Trophoblast cell (in vitro differentiated cells and primary cell): ENCODE results near the gene MEIG1.
A peak's percentile ranks its signal among the peaks of the same experiment; 100 is the strongest.
"Not testable (repeated sequence)": the region's sequence is repeated elsewhere in the genome, so short reads cannot be mapped to it uniquely, and the experiment has no call there.

Source experiments
- DNase-seq, 2 donors: peaks; one replicate each; pipeline ENCODE4 v3.0.0-alpha.2; 2016
- H2AFZ ChIP-seq: 2 replicates; pipeline ENCODE4 v1.6.1; 2013; ENCODE audit warnings: low read length, moderate library complexity, mild to moderate bottlenecking; ENCODE audit not compliant: insufficient read depth, poor library complexity
- H2AK5ac ChIP-seq: 2 replicates; pipeline ENCODE4 v1.6.1; 2013; ENCODE audit warnings: mild to moderate bottlenecking, low read length
- H2BK120ac ChIP-seq: 2 replicates; pipeline ENCODE4 v1.6.1; 2013; ENCODE audit warnings: low read length, mild to moderate bottlenecking, moderate library complexity; ENCODE audit not compliant: insufficient read depth, poor library complexity
- H2BK12ac ChIP-seq: 2 replicates; pipeline ENCODE4 v1.6.1; 2013; ENCODE audit warnings: mild to moderate bottlenecking, low read length, moderate library complexity
- H2BK5ac ChIP-seq: 2 replicates; pipeline ENCODE4 v1.6.1; 2013; ENCODE audit warnings: low read length, low read depth, moderate library complexity, mild to moderate bottlenecking; ENCODE audit not compliant: poor library complexity
- H3K14ac ChIP-seq: 2 replicates; pipeline ENCODE4 v1.6.1; 2013; ENCODE audit warnings: mild to moderate bottlenecking, low read length
- H3K18ac ChIP-seq: 2 replicates; pipeline ENCODE4 v1.6.1; 2013; ENCODE audit warnings: mild to moderate bottlenecking, low read length
- H3K23ac ChIP-seq: 2 replicates; pipeline ENCODE4 v1.6.1; 2013; ENCODE audit warnings: low read length
- H3K27ac ChIP-seq: 2 replicates; pipeline ENCODE4 v1.5.1; 2013; ENCODE audit warnings: low read depth, mild to moderate bottlenecking, inconsistent platforms, low read length, moderate library complexity
- H3K27me3 ChIP-seq: 2 replicates; pipeline ENCODE4 v1.6.1; 2013; ENCODE audit warnings: inconsistent platforms, mild to moderate bottlenecking, low read length, moderate library complexity; ENCODE audit not compliant: insufficient read depth
- H3K36me3 ChIP-seq, 2 experiments: 1 replicate in 1 of 2; 2 replicates in 1 of 2; pipeline ENCODE4 v1.6.1; 2013; ENCODE audit warnings: low read length in 2 of 2, mild to moderate bottlenecking in 2 of 2, moderate library complexity in 1 of 2; ENCODE audit not compliant: insufficient read depth in 2 of 2, control insufficient read depth in 1 of 2
- H3K4ac ChIP-seq: 2 replicates; pipeline ENCODE4 v1.6.1; 2013; ENCODE audit warnings: low read depth, mild to moderate bottlenecking, low read length, moderate library complexity
- H3K4me1 ChIP-seq, 2 experiments: 1 replicate in 1 of 2; 2 replicates in 1 of 2; pipeline ENCODE4 v1.6.1; 2013; ENCODE audit warnings: low read length in 2 of 2, mild to moderate bottlenecking in 2 of 2, moderate library complexity in 1 of 2; ENCODE audit not compliant: insufficient read depth in 2 of 2, control insufficient read depth in 1 of 2
- H3K4me2 ChIP-seq: 2 replicates; pipeline ENCODE4 v1.6.1; 2013; ENCODE audit warnings: inconsistent platforms, mild to moderate bottlenecking, low read length, moderate library complexity
- H3K4me3 ChIP-seq: 2 replicates; pipeline ENCODE4 v1.5.1; 2013; ENCODE audit warnings: mild to moderate bottlenecking, low read depth, low read length, inconsistent platforms
- H3K79me1 ChIP-seq: one replicate; pipeline ENCODE4 v1.6.1; 2013; ENCODE audit warnings: low read length
- H3K79me2 ChIP-seq: 2 replicates; pipeline ENCODE4 v1.6.1; 2013; ENCODE audit warnings: low read length, mild to moderate bottlenecking; ENCODE audit not compliant: control insufficient read depth, insufficient read depth, poor library complexity
- H3K9ac ChIP-seq: 2 replicates; pipeline ENCODE4 v1.6.1; 2013; ENCODE audit warnings: mild to moderate bottlenecking, low read length
- H3K9me3 ChIP-seq: 2 replicates; pipeline ENCODE4 v1.6.1; 2013; ENCODE audit warnings: low read depth, mild to moderate bottlenecking, control low read depth, inconsistent platforms, low read length; ENCODE audit not compliant: insufficient read depth
- H4K12ac ChIP-seq: 2 replicates; pipeline ENCODE4 v1.6.1; 2013; ENCODE audit warnings: low read depth, mild to moderate bottlenecking, low read length, moderate library complexity
- H4K8ac ChIP-seq: 2 replicates; pipeline ENCODE4 v1.6.1; 2013; ENCODE audit warnings: low read depth, mild to moderate bottlenecking, low read length, moderate library complexity
- H4K91ac ChIP-seq: one replicate; pipeline ENCODE4 v1.6.1; 2013; ENCODE audit warnings: low read depth, mild to moderate bottlenecking, low read length, moderate library complexity
- WGBS: extraction: QIAGEN DNeasy Blood & Tissue Kit; methylation state at CpG from one replicate; pipeline ENCODE4 v1.1.7; 2013; ENCODE audit warnings: missing lambda C conversion rate; ENCODE audit not compliant: insufficient read length, insufficient coverage; ENCODE audit errors: extremely low coverage; 5-methylcytosine and 5-hydroxymethylcytosine counted together

The MEIG1 gene

DNA sequence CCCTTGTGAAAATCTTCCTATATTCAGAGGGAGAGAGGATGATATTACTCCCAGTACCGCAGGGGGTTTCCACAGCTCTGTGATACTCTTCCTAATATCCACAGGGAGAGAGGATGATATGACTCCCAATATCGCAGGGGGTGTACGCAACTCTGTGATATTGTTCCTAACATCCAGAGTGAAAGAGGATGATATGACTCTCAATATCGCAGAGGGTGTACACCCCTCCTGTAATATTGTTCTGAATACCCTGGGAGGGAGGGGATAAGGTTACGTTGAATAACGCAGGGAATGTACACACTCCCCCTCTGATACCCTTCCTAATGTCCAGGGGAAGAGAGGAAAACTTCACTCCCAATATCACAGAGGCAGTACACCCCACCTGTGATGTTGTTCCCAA is 30.4 kb downstream of the MEIG1 start:
- H3K4me1 ChIP-seq = peaks cover 4 to 10% of the 10 kb centered on the region in 2 experiments
- H3K9ac ChIP-seq, H3K4ac ChIP-seq, H2BK5ac ChIP-seq, H2AK5ac ChIP-seq, H4K91ac ChIP-seq, H2BK120ac ChIP-seq, H3K23ac ChIP-seq, H3K36me3 ChIP-seq, H3K79me1 ChIP-seq, H3K18ac ChIP-seq, H4K12ac ChIP-seq, H3K14ac ChIP-seq, H4K8ac ChIP-seq, H3K9me3 ChIP-seq, H3K4me2 ChIP-seq, H2BK12ac ChIP-seq, DNase-seq, H2AFZ ChIP-seq, H3K79me2 ChIP-seq, H3K4me3 ChIP-seq, H3K27ac ChIP-seq, H3K27me3 ChIP-seq: not testable (repeated sequence)
- WGBS = no CpG with 5 or more reads among the region's 6 CpGs

DNA sequence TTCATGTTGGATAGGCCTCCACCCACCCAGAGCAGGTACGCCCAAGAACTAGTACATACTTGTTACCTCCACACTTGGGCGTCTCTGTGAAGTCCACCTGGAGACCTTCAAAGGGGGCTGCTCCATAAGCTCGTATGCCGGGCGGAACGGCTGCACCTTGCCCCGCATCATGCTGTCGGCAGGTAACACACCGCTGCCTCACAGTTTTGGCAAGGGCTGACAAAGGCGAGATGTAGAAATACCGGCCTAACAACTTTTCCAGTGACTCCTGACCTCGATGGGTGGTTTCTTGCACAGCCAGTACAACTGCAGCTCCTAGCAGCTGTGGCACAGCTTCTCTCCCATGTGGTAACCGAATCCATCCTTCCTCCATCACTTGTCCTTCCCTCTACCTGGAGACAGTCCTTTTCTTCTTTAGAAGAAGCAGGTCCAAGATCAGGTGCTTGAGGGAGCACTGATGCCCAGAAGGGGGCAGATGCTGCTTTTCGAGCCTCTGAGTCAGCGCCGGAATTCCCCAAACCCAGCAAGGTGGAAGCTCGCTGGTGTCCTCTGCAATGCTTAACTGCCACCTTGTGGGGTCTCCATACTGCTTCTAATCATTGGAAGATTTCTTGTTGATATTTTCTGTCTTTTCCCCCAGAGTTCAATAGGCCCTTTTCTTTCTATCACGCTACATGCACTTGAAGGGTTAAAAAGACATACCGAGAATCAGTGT is 32.0 kb downstream of the MEIG1 start:
- H2AK5ac ChIP-seq, H2BK120ac ChIP-seq, H3K18ac ChIP-seq, H3K36me3 ChIP-seq, H3K9ac ChIP-seq, H4K12ac ChIP-seq, H3K79me1 ChIP-seq, H4K91ac ChIP-seq, H3K14ac ChIP-seq, H3K23ac ChIP-seq, H2BK12ac ChIP-seq, H2AFZ ChIP-seq, H3K79me2 ChIP-seq, H2BK5ac ChIP-seq, H3K4ac ChIP-seq, H3K9me3 ChIP-seq, H3K4me2 ChIP-seq, H3K4me3 ChIP-seq, H3K27me3 ChIP-seq, H3K27ac ChIP-seq, H4K8ac ChIP-seq: not testable (repeated sequence)
- no CpG with 5 or more reads among the region's 19 CpGs for WGBS
- peak; percentile 22 to 43 for DNase-seq
- peaks cover 4 to 10% of the 10 kb centered on the region in 2 experiments for H3K4me1 ChIP-seq

DNA sequence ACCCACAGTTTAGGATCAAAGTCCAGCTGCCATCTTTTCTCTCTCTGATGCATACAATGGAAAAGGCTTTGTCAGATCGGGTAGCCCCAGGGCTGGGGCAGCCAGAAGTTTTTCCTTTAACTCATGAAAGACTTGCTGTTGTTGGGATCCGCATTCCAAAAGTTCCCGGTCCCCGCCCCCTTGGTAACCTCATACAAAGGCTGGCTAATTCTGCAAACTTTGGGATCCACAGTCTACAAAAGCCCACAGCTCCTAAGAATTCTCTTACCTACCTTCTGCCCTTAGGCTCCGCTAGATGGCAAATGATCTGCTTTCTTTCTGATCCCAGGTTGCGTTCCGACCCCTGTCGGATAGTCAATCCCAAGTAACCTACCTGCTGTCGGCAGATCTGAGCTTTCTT is 33.1 kb downstream of the MEIG1 start:
- not testable (repeated sequence) for H2BK12ac ChIP-seq, H4K91ac ChIP-seq, H3K18ac ChIP-seq, H3K27me3 ChIP-seq, H3K9ac ChIP-seq, H3K4ac ChIP-seq, H3K4me2 ChIP-seq, H4K8ac ChIP-seq, H3K27ac ChIP-seq, H2AFZ ChIP-seq, H2BK5ac ChIP-seq, H4K12ac ChIP-seq, H3K14ac ChIP-seq, H3K36me3 ChIP-seq, H3K79me1 ChIP-seq, H2BK120ac ChIP-seq, H2AK5ac ChIP-seq, H3K79me2 ChIP-seq, H3K4me3 ChIP-seq, H3K9me3 ChIP-seq, H3K23ac ChIP-seq
- peaks cover 4 to 10% of the 10 kb centered on the region in 2 experiments for H3K4me1 ChIP-seq
- peak in 1 of 2 donors; percentile 15 for DNase-seq
- WGBS = no CpG with 5 or more reads among the region's 9 CpGs

DNA sequence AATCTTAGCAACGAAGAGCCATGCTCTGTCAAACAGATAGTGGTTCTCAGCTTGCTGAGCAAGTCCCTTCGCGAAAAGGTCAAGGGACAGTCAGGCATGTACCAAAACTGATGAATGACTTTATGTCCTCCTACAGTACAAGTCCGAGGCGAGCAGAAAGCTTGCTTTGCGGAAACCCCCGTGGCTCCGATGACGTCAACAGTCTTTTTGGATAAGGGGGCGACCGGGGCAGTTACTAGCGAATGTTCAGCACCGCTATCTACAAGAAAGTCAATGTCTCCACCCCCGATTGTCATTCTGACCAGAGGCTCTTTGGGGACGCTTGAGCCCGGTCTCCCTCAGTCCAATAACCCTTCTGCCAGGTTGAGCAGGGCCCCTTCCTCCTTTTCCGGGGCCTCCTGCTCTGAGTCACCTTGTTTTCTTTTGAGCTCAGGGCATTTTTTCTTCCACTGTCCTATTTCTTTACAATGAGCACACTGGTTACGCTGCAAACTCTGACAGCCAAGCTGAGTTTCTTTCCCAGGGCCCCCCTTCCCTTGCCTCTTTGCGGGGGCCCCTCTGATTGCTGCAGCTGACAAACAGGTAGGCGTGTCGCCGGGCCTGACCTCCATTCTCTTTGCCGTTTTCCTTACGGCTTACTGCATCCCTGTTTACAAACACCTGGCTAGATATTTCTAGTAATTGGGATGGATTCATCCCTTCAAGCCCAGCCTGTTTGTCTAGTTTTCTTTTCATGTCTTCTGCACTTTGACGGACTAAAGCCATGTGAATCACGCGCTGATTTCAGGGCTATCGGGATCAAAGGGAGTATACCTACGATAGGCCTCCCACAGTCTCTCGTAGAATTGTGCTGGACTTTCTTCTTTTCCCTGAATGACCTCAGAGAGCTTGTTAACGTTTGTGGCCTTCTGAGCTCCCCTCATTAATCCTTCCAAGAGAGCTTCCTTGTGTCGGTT is 34.6 kb downstream of the MEIG1 start:
- peak in 1 of 2 donors; percentile 61 for DNase-seq
- not testable (repeated sequence) for H3K4ac ChIP-seq, H4K12ac ChIP-seq, H3K18ac ChIP-seq, H3K4me2 ChIP-seq, H3K9me3 ChIP-seq, H3K14ac ChIP-seq, H2AK5ac ChIP-seq, H3K79me1 ChIP-seq, H2BK5ac ChIP-seq, H3K27ac ChIP-seq, H2BK120ac ChIP-seq, H3K36me3 ChIP-seq, H3K23ac ChIP-seq, H4K8ac ChIP-seq, H3K79me2 ChIP-seq, H2BK12ac ChIP-seq, H3K9ac ChIP-seq, H4K91ac ChIP-seq, H3K27me3 ChIP-seq, H3K4me3 ChIP-seq, H2AFZ ChIP-seq
- peaks cover 4 to 10% of the 10 kb centered on the region in 2 experiments for H3K4me1 ChIP-seq
- WGBS = no CpG with 5 or more reads among the region's 32 CpGs
